K562 (cell line): ENCODE results near the gene PACS2. TPM values are rescaled to one million over a fixed set of nuclear protein-coding genes. Genes with fewer than 3 reads are reported as not detected.
A peak's percentile ranks its signal among the peaks of the same experiment; 100 is the strongest.

Experiments used
- C11orf30 ChIP-seq: fragments of 450-650 bp; IDR thresholded peaks from 2 replicates; pipeline ENCODE4 v1.6.1; 2016; ENCODE audit warnings: low read depth, mild to moderate bottlenecking
- GTF2A2 ChIP-seq: IDR thresholded peaks from 2 replicates; pipeline ENCODE4 v1.6.1; 2016; ENCODE audit warnings: mild to moderate bottlenecking, missing genetic modification characterization, missing compliant biosample characterization
- HDAC3 ChIP-seq: fragments of 450-650 bp; IDR thresholded peaks from 2 replicates; pipeline ENCODE4 v1.6.1; 2018; ENCODE audit warnings: borderline replicate concordance, mild to moderate bottlenecking, moderate library complexity; ENCODE audit not compliant: partially characterized antibody
- POLR2G ChIP-seq: fragments of 200-400 bp; formaldehyde crosslinking; IDR thresholded peaks from 2 replicates; pipeline ENCODE4 v1.6.1; 2017; ENCODE audit warnings: low read depth, mild to moderate bottlenecking, antibody characterized with exemption, low read length, moderate library complexity
- PTBP1 ChIP-seq: fragments of 200-400 bp; formaldehyde crosslinking; IDR thresholded peaks from 2 replicates; pipeline ENCODE4 v1.6.1; 2017; ENCODE audit warnings: low read depth, low read length
- RNF2 ChIP-seq: sonication (generic); IDR thresholded peaks from 2 replicates; pipeline ENCODE4 v1.6.1; 2016
- TAL1 ChIP-seq: fragments of 450-650 bp; IDR thresholded peaks from 2 replicates; pipeline ENCODE4 v1.6.1; 2016; ENCODE audit warnings: mild to moderate bottlenecking
- ZFPM2 ChIP-seq: fragments of 250-450 bp; sonication (Bioruptor Pico); IDR thresholded peaks from 2 replicates; pipeline ENCODE4 v1.5.1; 2022; ENCODE audit warnings: mild to moderate bottlenecking
- ZNF318 ChIP-seq, 2 experiments: fragments of 450-650 bp; IDR thresholded peaks; 2 replicates each; pipeline ENCODE4 v1.6.1; 2016; ENCODE audit warnings: mild to moderate bottlenecking in 2 of 2, borderline replicate concordance in 1 of 2, low read depth in 1 of 2, moderate library complexity in 1 of 2
- ZNF79 ChIP-seq: fragments of 250-450 bp; sonication (Bioruptor Pico); IDR thresholded peaks from 2 replicates; pipeline ENCODE4 v1.4.0; 2020; ENCODE audit warnings: low read depth, mild to moderate bottlenecking, moderate library complexity
- ZSCAN32 ChIP-seq: fragments of 450-650 bp; formaldehyde crosslinking; IDR thresholded peaks from 2 replicates; pipeline ENCODE4 v1.4.0; 2020; ENCODE audit warnings: mild to moderate bottlenecking, moderate library complexity
- polyA plus RNA-seq, 8 experiments: library from polyadenylated mRNA; depleted of rRNA in 4 of 8; stranded (reverse) in 5 of 8; unstranded in 3 of 8; fragments of >200 nt; fragmentation: Nextera tagmentation in 2 of 8; fragmentation: Illumina TruSeq in 1 of 8; extraction: Ambion mirVana in 2 of 8; extraction: Trizol in 1 of 8; gene quantifications; 2 replicates each; pipeline versions ENCODE4 v1.2.1 to v1.2.3, GENCODE V29; 2011 to 2014; ENCODE audit warnings: inconsistent platforms in 1 of 8, missing spikeins in 1 of 8
- total RNA-seq, 7 experiments: library from RNA; depleted of rRNA in 6 of 7; stranded (reverse); fragments of >200 nt in 6 of 7; fragmentation: Illumina TruSeq in 2 of 7; extraction: Trizol in 2 of 7; gene quantifications; 2 replicates each; pipeline versions ENCODE4 v1.2.1 to v1.2.3, GENCODE V29; 2011 to 2021; ENCODE audit warnings: low replicate concordance in 1 of 7
- TF ChIP-seq, protein P1 (sequence below): fragments of 450-650 bp; formaldehyde crosslinking; IDR thresholded peaks from 2 replicates; pipeline ENCODE4 v1.4.0; 2020; ENCODE audit warnings: mild to moderate bottlenecking, moderate library complexity

Gene PACS2
- total and polyA plus RNA-seq, 9 of the 15 experiments (the other 6 are each of a cell fraction or from before 2014, with no cell fraction given), result 0.11 to 20.8 (median 9.9) TPM

GRCh38 chr14:105414456-105415371 is 100.2 kb downstream of the PACS2 start (continued):
- TF ChIP-seq, protein P1, sequence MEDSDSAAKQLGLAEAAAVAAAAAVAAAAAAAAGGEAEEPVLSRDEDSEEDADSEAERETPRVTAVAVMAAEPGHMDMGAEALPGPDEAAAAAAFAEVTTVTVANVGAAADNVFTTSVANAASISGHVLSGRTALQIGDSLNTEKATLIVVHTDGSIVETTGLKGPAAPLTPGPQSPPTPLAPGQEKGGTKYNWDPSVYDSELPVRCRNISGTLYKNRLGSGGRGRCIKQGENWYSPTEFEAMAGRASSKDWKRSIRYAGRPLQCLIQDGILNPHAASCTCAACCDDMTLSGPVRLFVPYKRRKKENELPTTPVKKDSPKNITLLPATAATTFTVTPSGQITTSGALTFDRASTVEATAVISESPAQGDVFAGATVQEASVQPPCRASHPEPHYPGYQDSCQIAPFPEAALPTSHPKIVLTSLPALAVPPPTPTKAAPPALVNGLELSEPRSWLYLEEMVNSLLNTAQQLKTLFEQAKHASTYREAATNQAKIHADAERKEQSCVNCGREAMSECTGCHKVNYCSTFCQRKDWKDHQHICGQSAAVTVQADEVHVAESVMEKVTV, result peak; percentile 48
- TF ChIP-seq RNF2 (no peak), ZNF318 (IDR thresholded peaks at IDR 0.05; ENCODE audit: borderline replicate concordance in 1 of 2, low read depth in 1 of 2) (no peak), TAL1 (no peak), POLR2G (peak; percentile 76), PTBP1 (no peak), C11orf30 (no peak), ZSCAN32 (CRISPR knock-in tag) (no peak), ZNF79 (no peak), GTF2A2 (no peak), HDAC3 (no peak), ZFPM2 (CRISPR knock-in tag) (no peak)
